Frontal cortex (tissue), 4 donors: ENCODE results near the gene GORAB. TPM values are rescaled to one million over a fixed set of nuclear protein-coding genes. Genes with fewer than 3 reads are reported as not detected.

Experiments used
- DNase-seq, 2 donors: peaks; one replicate each; pipeline ENCODE4 v3.0.0; 2012; ENCODE audit warnings: low spot score in 2 of 2
- FAIRE-seq: peaks from 2 replicates; lab custom pipeline; 2012; peaks lifted over from hg19 to GRCh38; lab: Jason Lieb, UNC
- total RNA-seq: library from RNA; depleted of rRNA; stranded (reverse); fragments of >200 nt; gene quantifications from one replicate; pipeline ENCODE4 v1.2.3, GENCODE V29; 2014
- donor health status: control.
- donor health status: control.
- donor health status: control.

Gene GORAB
- total RNA-seq, 1 donor from 2014 or later: 14.3 TPM

DNA sequence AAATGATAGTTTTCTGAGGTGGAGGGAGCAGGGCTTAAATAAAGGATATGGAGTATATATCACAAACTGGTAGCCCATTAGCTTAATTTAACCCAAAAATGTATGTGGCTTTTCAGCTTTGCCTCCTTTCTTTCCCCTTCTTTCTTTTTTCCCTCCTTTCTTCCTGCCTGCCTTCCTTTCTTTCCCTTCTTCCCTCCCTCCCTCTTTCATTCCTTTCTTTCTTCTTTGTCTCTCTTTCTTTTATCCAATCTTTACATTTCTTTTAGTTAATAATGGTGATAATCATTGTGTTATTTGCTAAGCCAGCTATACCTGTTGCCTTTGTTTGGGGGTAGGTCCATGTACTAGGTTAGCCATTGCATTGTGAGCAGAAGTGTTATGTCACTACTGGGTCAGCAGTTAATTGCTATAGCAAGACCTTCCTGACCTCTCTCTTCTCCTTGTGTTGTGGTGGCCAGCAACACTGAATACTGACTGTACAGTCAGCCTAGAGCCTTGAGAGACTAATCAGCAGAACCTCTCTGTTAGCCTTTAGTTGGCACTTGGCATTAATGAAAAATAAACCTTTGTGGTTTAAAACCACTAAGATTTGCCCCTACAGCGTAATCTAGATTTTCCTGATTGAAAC is 5.1 kb downstream of the GORAB start:
- FAIRE-seq (no peak), DNase-seq (no peak)

DNA sequence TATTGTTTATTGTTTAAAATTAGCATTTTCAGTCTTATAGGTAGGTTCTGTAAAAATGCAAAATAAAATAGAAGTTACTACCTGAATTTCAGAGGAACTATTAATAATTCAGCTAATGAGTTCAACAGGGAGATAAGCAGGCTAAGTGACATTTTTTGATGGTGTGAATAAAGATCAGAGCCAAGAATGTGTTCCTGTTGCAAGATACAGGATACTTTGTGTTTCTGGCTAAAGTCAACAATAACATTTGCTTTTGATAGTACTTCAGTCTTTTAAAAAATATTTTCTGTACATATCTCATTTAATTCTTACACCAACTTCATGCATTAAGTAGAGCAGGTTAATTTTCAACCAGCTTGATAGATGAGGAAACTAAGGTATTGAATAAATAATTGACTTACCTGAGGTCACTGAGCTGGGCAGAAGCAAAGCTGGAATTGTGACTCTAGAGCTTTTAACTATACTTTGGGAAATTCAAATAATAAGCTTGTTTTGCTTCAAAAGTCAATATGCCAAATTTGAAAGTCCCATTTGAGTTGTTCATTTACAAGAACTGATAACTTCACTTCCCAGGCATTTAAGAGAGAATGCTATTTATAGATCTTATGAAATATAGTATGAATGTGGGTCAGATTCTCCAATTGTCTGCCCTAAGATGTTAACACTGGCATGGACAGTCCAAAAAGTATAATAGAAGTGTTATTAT is 6.0 kb downstream of the GORAB start:
- FAIRE-seq (no peak), DNase-seq (no peak)

- DNase-seq: no peak
- FAIRE-seq: no peak
Measured at GRCh38 chr1:170538687-170539086, 6.7 kb downstream of the GORAB start.

DNA sequence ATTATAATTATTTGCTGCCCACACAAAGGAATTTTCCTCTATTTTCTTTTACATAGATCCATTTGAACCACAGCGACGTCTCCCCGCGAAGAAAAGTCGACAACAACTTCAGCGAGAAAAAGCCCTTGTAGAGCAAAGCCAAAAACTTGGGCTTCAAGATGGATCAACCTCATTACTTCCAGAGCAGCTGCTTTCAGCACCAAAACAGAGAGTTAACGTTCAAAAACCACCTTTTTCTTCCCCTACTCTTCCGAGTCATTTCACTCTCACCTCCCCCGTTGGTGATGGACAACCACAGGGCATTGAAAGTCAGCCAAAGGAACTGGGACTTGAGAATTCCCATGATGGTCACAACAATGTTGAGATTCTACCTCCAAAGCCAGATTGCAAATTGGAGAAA is 7.2 kb downstream of the GORAB start:
- DNase-seq (no peak), FAIRE-seq (no peak)

GRCh38 chr1:170544624-170545023 is 12.7 kb downstream of the GORAB start:
- DNase-seq: no peak
- FAIRE-seq: no peak

DNA sequence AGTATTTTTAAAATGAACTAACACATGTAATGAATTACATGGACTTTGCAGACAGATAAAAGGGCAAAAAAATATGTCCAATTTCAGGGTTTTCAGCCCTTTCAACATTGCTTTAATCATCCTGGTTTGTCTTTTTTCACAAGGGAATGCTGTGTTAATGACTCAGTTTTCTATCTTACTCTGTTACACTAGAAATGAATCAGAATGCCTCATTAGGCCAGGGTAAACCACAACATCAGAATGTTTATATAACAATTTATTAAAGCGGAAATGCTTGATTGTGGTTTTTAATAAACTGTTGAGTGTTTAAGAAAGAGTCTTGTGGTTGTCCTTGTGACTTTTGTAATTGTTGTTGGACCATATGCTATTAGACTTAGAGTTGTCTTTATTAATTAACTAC is 13.5 kb downstream of the GORAB start:
- no peak for FAIRE-seq
- no peak for DNase-seq

GRCh38 chr1:170547255-170547654 is 15.3 kb downstream of the GORAB start:
- FAIRE-seq (no peak), DNase-seq (no peak)

DNA sequence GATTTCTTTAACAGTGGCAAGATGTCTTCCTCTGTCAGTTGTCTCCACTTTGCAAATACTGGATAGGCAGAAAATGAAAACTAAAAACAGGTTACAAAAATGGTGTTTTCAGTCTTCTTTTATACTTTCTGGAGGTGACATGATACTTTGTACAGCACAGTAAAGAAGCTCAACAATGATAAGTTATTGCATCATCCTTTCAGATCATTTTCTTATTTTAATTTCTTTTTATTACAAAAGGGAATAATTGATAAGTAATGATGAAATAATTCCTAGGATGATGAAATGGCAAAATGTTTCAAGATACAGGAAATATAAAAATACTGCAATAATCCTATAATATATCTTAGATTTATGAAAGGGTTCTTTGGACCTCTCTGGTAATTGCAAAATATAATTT is 16.5 kb downstream of the GORAB start:
- DNase-seq (no peak), FAIRE-seq (peak; percentile 86)

- no peak for FAIRE-seq
Measured at GRCh38 chr1:170555370-170555769, 23.4 kb downstream of the GORAB start.

DNA sequence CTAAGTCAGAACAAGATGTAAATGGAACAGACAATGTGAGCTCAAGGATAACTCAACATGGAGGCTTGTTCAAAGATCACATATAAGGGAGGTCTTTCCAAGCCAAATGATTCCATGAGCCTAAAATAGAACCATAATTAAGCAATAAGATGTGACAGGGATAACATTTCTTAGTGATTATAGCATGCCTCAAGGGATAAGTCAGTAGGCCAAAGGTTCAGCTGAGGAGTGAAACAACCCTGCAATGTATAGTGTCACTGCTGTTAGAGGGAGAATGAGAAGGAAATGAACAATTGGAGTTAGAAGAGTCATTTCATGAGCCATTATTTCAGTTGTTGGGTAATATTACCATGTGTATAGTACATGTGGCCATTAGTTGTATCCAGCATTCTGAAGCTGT is 25.0 kb downstream of the GORAB start:
- DNase-seq: no peak
- no peak for FAIRE-seq

More at GRCh38 chr1:170555370-170555769, 23.4 kb downstream of the GORAB start:
- DNase-seq: no peak

DNA sequence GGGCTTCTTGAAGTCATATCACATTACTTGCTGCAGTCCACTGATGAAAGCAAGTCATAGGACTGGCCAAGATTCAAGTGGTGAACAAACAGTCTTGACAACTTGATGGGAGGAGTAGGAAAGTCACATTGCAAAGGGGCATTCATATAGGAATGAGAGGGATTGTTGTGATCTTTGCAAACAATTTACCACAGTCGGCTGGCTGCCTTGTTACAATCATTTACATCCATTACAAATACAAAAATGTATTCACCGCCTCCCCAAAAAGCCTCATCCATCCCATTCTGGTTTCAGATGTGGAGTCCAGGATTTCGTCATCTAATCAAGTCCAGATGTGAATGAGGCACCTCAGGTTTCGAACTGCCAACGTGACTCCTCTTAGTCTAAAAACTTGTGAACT is 26.8 kb downstream of the GORAB start:
- DNase-seq (no peak), FAIRE-seq (no peak)

GRCh38 chr1:170559166-170559565 is 27.2 kb downstream of the GORAB start:
- DNase-seq (no peak), FAIRE-seq (no peak)

GRCh38 chr1:170560681-170561285 is 28.8 kb downstream of the GORAB start:
- FAIRE-seq (no peak), DNase-seq (no peak)

GRCh38 chr1:170562646-170563338 is 30.8 kb downstream of the GORAB start:
- peak in 1 of 2 donors; percentile 14 for DNase-seq
- no peak for FAIRE-seq

DNA sequence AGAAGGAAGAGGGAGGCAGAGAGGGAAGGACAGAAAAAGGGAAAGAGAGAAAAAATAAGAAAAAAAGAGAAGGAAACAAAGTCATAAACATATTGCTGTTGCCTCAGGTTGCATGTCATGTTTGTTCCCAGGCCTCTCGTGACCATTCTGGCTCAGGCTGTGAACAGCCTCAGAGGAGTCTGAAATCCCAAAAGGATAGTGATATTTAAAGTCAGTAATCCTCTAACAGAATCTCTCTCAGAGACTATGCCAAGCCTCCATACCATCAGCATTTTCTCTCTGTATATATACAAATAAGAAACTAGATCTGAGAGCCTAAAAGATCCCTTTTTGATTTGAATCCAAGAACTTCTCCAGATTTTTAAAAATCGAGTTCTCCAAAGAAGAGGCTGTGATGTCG is 35.2 kb downstream of the GORAB start:
- DNase-seq (no peak), FAIRE-seq (no peak)

GRCh38 chr1:170568197-170568596 is 36.2 kb downstream of the GORAB start:
- FAIRE-seq (no peak), DNase-seq (no peak)

DNA sequence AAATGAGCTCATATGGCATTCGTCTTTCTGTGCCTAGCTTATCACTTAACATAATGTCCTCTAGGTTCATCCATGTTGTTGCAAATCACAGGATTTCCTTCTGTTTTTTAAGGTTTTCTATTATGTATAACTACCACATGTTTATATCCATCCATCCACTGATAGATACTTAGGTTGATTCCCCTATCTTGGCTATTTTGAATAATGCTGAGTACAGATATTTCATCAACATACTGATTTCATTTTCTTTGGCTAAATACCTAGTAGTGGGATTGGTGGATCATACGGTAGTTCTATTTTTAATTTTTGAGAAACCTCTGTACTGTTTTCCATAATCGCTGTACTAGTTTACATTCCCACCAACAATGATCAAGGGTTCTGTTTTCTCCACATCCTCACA is 45.0 kb downstream of the GORAB start:
- FAIRE-seq: no peak

GRCh38 chr1:170578359-170578758 is 46.4 kb downstream of the GORAB start:
- FAIRE-seq (no peak), DNase-seq (no peak)

More for the DNA sequence above, 45.0 kb downstream of the GORAB start:
- DNase-seq: no peak

GRCh38 chr1:170580636-170581440 is 48.9 kb downstream of the GORAB start:
- DNase-seq (no peak), FAIRE-seq (no peak)

DNA sequence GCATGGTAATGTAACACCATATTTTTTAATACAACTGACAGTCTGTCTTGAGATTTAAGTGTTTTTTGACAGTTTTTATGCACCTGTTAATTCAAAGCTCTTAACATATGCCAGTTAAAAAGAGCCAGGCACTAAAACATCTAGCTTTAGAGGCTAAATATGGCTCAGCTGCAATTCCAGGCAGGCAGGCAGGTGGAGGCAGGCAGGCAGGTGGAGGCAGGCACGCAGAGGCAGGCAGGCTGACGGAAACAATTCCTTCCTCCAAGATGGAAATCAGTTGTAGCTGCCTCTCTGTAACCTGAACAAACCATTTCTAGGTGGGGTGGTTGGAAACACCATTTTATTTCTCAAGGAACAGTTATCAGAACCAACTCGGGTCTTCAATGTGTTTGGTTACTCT is 51.2 kb downstream of the GORAB start:
- FAIRE-seq (no peak), DNase-seq (no peak)
